ENCODE results near the gene RALGDS.
"Not testable (repeated sequence)": the region's sequence is repeated elsewhere in the genome, so short reads cannot be mapped to it uniquely, and the experiment has no call there.

The RALGDS gene

DNA sequence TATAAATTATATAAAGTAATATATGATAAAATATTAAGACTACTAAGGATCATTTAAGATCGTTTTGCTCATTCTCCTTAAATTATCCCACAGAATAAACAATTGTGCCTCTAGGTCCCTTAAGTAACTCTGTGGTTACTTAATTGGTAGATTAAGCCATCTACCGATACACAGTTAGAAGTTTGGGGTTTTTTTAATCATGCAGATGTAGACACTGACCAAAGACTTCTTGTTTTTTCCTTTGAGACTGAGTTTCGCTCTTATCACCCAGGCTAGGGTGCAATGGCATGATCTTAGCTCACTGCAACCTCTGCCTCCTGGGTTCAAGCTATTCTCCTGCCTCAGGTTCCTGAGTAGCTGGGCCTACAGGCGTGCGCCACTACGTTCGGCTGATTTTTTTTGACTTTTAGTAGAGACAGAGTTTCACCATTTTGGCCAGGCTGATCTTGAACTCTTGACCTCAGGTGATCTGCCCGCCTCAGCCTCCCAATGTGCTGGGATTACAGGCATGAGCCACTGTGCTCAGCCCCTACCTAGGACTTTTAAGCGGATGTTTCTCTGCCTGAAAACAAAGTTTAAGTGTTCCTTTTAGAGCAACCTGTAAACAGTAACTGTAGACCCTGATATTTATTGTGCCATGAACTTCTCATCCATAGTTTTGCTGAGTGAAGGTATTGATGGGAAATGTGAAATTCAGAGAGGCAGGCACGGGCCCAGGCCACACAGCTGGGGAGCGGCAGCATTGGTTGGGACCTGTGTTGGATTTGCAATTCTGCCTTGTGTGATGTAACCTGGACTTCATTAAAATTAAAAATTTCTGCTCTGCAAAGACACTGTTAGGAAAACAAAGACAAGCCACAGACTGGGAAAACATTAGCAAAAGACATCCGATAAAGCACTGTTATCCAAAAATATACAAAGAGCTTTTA lies 47.7 kb downstream of the RALGDS start:
- no peak overlapping the region for H3K4me3 Mint-ChIP-seq
- H3K36me3 Mint-ChIP-seq (ENCODE audit: low read depth): no peaks in the 10 kb centered on the region
- H3K27ac Mint-ChIP-seq: no peak overlapping the region
- no peaks in the 10 kb centered on the region for H3K9me3 Mint-ChIP-seq
- peaks cover 2% of the 10 kb centered on the region for H3K27me3 Mint-ChIP-seq
- H3K4me1 Mint-ChIP-seq: no peaks in the 10 kb centered on the region
- no peak for ATAC-seq
- DNase-seq: no peak

DNA sequence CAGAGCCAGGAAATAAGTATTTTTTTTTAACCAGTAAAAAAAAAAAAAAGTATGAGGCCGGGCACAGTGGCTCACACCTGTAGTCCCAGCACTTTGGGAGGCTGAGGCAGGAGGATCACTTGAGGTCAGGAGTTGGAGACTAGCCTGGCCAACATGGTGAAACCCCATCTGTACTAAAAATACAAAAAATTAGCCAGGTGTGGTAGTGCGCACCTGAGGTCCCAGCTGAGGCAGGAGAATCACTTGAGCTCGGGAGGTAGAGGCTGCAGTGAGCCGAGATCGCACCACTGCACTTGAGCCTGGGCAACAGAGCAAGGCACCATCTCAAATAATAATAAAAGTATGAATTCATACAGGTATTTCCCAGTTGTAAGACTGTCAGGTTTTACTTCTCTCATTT lies 48.8 kb downstream of the RALGDS start:
- DNase-seq; ATAC-seq; H3K36me3 Mint-ChIP-seq (ENCODE audit: low read depth); H3K27ac Mint-ChIP-seq; H3K9me3 Mint-ChIP-seq; H3K27me3 Mint-ChIP-seq; H3K4me3 Mint-ChIP-seq; H3K4me1 Mint-ChIP-seq: not testable (repeated sequence)

DNA sequence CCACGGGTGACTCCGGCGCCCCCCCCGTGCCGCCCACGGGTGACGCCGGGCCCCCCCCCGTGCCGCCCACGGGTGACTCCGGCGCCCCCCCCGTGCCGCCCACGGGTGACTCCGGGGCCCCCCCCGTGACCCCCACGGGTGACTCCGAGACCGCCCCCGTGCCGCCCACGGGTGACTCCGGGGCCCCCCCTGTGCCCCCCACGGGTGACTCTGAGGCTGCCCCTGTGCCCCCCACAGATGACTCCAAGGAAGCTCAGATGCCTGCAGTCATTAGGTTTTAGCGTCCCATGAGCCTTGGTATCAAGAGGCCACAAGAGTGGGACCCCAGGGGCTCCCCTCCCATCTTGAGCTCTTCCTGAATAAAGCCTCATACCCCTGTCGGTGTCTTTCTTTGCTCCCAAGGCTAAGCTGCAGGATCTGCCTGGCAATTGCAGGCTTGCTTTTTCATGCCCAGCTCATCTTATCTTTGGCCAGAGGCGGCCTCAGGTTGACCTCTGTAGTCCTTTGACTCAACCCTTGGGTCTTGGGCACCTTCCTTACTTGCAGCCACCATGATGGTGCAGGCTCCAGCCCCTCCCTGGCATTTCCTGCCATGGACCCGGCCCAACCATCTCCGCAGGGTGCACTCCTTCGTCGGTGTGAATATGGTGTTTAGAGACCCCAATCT lies 49.4 kb downstream of the RALGDS start:
- DNase-seq: no peak
- peak overlapping the region; percentile 8 for H3K4me3 Mint-ChIP-seq
- no peak for ATAC-seq
- H3K9me3 Mint-ChIP-seq: no peaks in the 10 kb centered on the region
- no peaks in the 10 kb centered on the region for H3K4me1 Mint-ChIP-seq
- no peaks in the 10 kb centered on the region for H3K36me3 Mint-ChIP-seq (ENCODE audit: low read depth)
- H3K27me3 Mint-ChIP-seq: no peaks in the 10 kb centered on the region
- no peak overlapping the region for H3K27ac Mint-ChIP-seq

DNA sequence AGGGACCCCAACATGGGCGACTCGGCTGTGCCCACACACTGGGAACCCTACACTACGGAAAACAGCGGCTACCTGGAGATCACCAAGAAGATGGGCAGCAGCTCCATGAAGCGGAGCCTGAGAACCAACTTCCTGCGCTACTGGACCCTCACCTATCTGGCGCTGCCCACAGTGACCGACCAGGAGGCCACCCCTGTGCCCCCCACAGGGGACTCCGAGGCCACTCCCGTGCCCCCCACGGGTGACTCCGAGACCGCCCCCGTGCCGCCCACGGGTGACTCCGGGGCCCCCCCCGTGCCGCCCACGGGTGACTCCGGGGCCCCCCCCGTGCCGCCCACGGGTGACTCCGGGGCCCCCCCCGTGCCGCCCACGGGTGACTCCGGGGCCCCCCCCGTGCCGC lies 50.1 kb downstream of the RALGDS start:
- H3K36me3 Mint-ChIP-seq (ENCODE audit: low read depth); H3K27ac Mint-ChIP-seq; H3K4me1 Mint-ChIP-seq; H3K4me3 Mint-ChIP-seq; H3K27me3 Mint-ChIP-seq; ATAC-seq; DNase-seq; H3K9me3 Mint-ChIP-seq: not testable (repeated sequence)

DNA sequence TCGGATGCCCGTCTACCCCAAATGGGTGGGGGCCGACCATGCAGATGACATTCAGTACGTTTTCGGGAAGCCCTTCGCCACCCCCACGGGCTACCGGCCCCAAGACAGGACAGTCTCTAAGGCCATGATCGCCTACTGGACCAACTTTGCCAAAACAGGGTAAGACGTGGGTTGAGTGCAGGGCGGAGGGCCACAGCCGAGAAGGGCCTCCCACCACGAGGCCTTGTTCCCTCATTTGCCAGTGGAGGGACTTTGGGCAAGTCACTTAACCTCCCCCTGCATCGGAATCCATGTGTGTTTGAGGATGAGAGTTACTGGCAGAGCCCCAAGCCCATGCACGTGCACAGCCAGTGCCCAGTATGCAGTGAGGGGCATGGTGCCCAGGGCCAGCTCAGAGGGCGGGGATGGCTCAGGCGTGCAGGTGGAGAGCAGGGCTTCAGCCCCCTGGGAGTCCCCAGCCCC lies 50.5 kb downstream of the RALGDS start:
- not testable (repeated sequence) for H3K36me3 Mint-ChIP-seq (ENCODE audit: low read depth); H3K4me3 Mint-ChIP-seq; H3K9me3 Mint-ChIP-seq; H3K4me1 Mint-ChIP-seq; DNase-seq; H3K27ac Mint-ChIP-seq; ATAC-seq; H3K27me3 Mint-ChIP-seq

DNA sequence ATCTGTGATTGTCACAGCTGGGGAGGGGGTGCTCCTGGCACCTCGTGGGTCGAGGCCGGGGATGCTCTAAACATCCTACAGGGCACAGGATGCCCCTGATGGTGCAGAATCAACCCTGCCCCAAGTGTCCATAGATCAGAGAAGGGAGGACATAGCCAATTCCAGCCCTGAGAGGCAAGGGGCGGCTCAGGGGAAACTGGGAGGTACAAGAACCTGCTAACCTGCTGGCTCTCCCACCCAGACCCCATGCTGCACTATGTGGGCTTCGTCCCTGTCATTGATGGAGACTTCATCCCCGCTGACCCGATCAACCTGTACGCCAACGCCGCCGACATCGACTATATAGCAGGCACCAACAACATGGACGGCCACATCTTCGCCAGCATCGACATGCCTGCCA lies 52.6 kb downstream of the RALGDS start:
- not testable (repeated sequence) for DNase-seq; ATAC-seq; H3K27ac Mint-ChIP-seq; H3K4me3 Mint-ChIP-seq; H3K36me3 Mint-ChIP-seq (ENCODE audit: low read depth); H3K4me1 Mint-ChIP-seq; H3K9me3 Mint-ChIP-seq; H3K27me3 Mint-ChIP-seq

DNA sequence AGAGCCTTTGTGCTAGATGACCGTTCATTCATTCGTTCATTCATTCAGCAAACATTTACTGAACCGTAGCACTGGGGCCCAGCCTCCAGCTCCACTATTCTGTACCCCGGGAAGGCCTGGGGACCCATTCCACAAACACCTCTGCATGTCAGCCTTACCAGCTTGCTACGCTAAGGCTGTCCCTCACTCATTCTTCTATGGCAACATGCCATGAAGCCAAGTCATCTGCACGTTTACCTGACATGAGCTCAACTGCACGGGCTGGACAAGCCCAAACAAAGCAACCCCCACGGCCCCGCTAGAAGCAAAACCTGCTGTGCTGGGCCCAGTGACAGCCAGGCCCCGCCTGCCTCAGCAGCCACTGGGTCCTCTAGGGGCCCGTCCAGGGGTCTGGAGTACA lies 53.2 kb downstream of the RALGDS start:
- H3K36me3 Mint-ChIP-seq (ENCODE audit: low read depth): no peaks in the 10 kb centered on the region
- no peak overlapping the region for H3K4me3 Mint-ChIP-seq
- H3K4me1 Mint-ChIP-seq: no peaks in the 10 kb centered on the region
- no peaks in the 10 kb centered on the region for H3K27me3 Mint-ChIP-seq
- ATAC-seq: no peak
- no peaks in the 10 kb centered on the region for H3K9me3 Mint-ChIP-seq
- no peak overlapping the region for H3K27ac Mint-ChIP-seq
- no peak for DNase-seq

DNA sequence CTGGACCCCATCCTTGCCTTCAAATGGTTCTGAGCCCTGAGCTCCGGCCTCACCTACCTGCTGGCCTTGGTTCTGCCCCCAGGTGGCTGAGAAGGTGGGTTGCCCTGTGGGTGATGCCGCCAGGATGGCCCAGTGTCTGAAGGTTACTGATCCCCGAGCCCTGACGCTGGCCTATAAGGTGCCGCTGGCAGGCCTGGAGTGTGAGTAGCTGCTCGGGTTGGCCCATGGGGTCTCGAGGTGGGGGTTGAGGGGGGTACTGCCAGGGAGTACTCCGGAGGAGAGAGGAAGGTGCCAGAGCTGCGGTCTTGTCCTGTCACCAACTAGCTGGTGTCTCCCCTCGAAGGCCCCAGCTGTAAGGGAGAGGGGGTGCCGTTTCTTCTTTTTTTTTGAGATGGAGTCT lies 54.0 kb downstream of the RALGDS start:
- Mint-ChIP-seq H3K27ac (no peak overlapping the region), H3K9me3 (no peaks in the 10 kb centered on the region), H3K27me3 (no peaks in the 10 kb centered on the region), H3K4me1 (no peaks in the 10 kb centered on the region), H3K36me3 (ENCODE audit: low read depth) (no peaks in the 10 kb centered on the region), H3K4me3 (no peak overlapping the region)
- ATAC-seq: no peak
- no peak for DNase-seq

DNA sequence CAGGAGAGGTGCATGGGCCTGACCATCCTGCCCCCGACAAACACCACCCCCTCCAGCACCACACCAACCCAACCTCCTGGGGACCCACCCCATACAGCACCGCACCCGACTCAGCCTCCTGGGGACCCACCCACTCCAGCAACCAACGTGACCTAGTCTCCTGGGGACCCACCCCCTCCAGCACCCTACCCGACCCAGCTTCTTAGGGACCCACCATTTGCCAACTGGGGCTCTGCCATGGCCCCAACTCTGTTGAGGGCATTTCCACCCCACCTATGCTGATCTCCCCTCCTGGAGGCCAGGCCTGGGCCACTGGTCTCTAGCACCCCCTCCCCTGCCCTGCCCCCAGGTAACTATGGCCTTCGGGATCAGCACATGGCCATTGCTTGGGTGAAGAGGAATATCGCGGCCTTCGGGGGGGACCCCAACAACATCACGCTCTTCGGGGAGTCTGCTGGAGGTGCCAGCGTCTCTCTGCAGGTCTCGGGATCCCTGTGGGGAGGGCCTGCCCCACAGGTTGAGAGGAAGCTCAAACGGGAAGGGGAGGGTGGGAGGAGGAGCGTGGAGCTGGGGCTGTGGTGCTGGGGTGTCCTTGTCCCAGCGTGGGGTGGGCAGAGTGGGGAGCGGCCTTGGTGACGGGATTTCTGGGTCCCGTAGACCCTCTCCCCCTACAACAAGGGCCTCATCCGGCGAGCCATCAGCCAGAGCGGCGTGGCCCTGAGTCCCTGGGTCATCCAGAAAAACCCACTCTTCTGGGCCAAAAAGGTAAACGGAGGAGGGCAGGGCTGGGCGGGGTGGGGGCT lies 54.7 kb downstream of the RALGDS start:
- Mint-ChIP-seq H3K36me3 (ENCODE audit: low read depth) (no peaks in the 10 kb centered on the region), H3K9me3 (no peaks in the 10 kb centered on the region), H3K4me3 (no peak overlapping the region), H3K27ac (no peak overlapping the region), H3K27me3 (no peaks in the 10 kb centered on the region), H3K4me1 (no peaks in the 10 kb centered on the region)
- no peak for ATAC-seq
- no peak for DNase-seq

DNA sequence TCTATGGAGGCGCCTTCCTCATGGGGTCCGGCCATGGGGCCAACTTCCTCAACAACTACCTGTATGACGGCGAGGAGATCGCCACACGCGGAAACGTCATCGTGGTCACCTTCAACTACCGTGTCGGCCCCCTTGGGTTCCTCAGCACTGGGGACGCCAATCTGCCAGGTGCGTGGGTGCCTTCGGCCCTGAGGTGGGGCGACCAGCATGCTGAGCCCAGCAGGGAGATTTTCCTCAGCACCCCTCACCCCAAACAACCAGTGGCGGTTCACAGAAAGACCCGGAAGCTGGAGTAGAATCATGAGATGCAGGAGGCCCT lies 56.0 kb downstream of the RALGDS start:
- Mint-ChIP-seq H3K36me3 (ENCODE audit: low read depth) (no peaks in the 10 kb centered on the region), H3K4me1 (peaks cover 8% of the 10 kb centered on the region), H3K27ac (no peak overlapping the region), H3K27me3 (no peaks in the 10 kb centered on the region), H3K9me3 (no peaks in the 10 kb centered on the region), H3K4me3 (no peak overlapping the region)
- ATAC-seq: no peak
- DNase-seq: no peak

DNA sequence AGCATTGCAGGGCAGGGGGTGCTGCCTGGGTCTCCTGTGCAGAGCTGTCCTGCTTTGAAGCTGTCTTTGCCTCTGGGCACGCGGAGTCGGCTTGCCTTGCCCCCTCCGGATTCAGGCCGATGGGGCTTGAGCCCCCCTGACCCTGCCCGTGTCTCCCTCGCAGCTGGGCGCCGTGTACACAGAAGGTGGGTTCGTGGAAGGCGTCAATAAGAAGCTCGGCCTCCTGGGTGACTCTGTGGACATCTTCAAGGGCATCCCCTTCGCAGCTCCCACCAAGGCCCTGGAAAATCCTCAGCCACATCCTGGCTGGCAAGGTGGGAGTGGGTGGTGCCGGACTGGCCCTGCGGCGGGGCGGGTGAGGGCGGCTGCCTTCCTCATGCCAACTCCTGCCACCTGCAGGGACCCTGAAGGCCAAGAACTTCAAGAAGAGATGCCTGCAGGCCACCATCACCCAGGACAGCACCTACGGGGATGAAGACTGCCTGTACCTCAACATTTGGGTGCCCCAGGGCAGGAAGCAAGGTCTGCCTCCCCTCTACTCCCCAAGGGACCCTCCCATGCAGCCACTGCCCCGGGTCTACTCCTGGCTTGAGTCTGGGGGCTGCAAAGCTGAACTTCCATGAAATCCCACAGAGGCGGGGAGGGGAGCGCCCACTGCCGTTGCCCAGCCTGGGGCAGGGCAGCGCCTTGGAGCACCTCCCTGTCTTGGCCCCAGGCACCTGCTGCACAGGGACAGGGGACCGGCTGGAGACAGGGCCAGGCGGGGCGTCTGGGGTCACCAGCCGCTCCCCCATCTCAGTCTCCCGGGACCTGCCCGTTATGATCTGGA lies 56.6 kb downstream of the RALGDS start:
- Mint-ChIP-seq H3K27ac (no peak overlapping the region), H3K4me1 (peaks cover 14% of the 10 kb centered on the region)

DNA sequence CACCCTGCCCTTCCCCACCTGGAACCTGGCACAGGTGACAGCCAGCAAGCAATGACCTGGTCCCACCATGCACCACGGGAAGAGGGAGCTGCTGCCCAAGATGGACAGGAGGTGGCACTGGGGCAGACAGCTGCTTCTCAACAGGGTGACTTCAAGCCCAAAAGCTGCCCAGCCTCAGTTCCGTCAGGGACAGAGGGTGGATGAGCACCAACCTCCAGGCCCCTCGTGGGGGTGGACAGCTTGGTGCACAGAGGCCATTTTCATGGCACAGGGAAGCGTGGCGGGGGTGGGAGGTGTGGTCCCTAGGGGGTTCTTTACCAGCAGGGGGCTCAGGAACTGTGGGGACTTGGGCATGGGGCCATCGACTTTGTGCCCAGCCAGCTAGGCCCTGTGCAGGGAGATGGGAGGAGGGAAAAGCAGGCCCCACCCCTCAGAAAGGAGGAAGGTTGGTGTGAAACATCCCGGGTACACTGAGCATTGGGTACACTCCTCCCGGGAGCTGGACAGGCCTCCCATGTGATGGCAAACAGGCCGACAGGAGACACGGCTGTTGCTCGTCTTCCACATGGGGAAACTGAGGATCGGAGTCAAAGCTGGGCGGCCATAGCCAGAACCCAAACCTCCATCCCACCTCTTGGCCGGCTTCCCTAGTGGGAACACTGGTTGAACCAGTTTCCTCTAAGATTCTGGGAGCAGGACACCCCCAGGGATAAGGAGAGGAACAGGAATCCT lies 57.4 kb downstream of the RALGDS start:
- Mint-ChIP-seq H3K9me3 (no peaks in the 10 kb centered on the region), H3K27ac (no peak overlapping the region), H3K4me3 (no peak overlapping the region), H3K27me3 (no peaks in the 10 kb centered on the region), H3K36me3 (ENCODE audit: low read depth) (peaks cover 5% of the 10 kb centered on the region), H3K4me1 (peaks cover 22% of the 10 kb centered on the region)
- ATAC-seq: no peak
- DNase-seq: no peak

More for the DNA sequence above, 56.6 kb downstream of the RALGDS start:
- no peak for ATAC-seq
- Mint-ChIP-seq H3K27me3 (no peaks in the 10 kb centered on the region), H3K4me3 (no peak overlapping the region), H3K9me3 (no peaks in the 10 kb centered on the region), H3K36me3 (ENCODE audit: low read depth) (no peaks in the 10 kb centered on the region)
- no peak for DNase-seq

DNA sequence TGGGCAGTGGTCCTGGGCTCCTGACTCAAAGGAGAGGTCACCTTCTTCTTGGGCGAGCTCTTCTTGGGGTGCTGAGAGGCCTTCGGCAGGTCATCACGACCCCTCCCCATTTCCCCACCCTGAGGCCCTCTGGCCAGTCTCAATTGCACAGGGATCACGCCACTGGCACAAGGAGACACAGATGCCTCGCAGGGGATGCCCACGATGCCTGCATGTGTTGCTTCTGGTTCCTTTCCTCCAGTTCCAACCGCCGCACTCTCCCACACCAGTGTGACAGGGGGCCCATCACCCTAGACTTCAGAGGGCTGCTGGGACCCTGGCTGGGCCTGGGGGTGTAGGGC lies 57.9 kb downstream of the RALGDS start:
- H3K36me3 Mint-ChIP-seq (ENCODE audit: low read depth): peaks cover 8% of the 10 kb centered on the region

DNA sequence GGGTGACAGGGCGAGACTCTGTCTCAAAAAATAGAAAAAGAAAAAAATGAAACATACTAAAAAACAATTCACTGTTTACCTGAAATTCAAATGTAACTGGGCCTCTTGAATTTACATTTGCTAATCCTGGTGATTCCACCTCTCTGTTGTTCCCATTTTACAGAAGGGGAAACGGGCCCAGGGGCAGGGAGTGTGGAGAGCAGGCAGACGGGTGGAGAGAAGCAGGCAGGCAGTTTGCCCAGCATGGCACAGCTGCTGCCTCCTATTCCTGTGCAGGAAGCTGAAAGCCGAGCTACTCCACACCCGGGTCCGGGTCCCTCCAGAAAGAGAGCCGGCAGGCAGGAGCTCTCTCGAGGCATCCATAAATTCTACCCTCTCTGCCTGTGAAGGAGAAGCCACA lies 58.5 kb downstream of the RALGDS start:
- H3K4me3 Mint-ChIP-seq, H3K27ac Mint-ChIP-seq, ATAC-seq, H3K9me3 Mint-ChIP-seq, H3K27me3 Mint-ChIP-seq, DNase-seq: not testable (repeated sequence)
- Mint-ChIP-seq H3K4me1 (peaks cover 31% of the 10 kb centered on the region), H3K36me3 (ENCODE audit: low read depth) (peaks cover 12% of the 10 kb centered on the region)

More for the DNA sequence above, 57.9 kb downstream of the RALGDS start:
- H3K4me3 Mint-ChIP-seq: no peak overlapping the region
- no peak overlapping the region for H3K27ac Mint-ChIP-seq
- H3K4me1 Mint-ChIP-seq: peaks cover 27% of the 10 kb centered on the region
- H3K27me3 Mint-ChIP-seq: no peaks in the 10 kb centered on the region
- DNase-seq (no peak), ATAC-seq (no peak)
- no peaks in the 10 kb centered on the region for H3K9me3 Mint-ChIP-seq

All from activated naive CD8-positive, alpha-beta T cell treated with anti-CD3 and anti-CD28 coated beads, Interleukin-2, amount 50 U/mL, for 24 hours (primary cell).